Glutamatergic neuron (in vitro differentiated cells): ENCODE data around the gene CYLD. TPM values are rescaled to one million over a fixed set of nuclear protein-coding genes. Genes with fewer than 3 reads are reported as not detected.

Experiments used
- DNase-seq: peaks from one replicate; pipeline ENCODE4 v3.0.0; 2022
- H3K27ac Mint-ChIP-seq: one replicate; pipeline ENCODE4 v1.8.0; 2020; ENCODE audit warnings: mild to moderate bottlenecking, mixed read lengths, inconsistent platforms; ENCODE audit not compliant: unreplicated experiment
- H3K27me3 Mint-ChIP-seq: one replicate; pipeline ENCODE4 v1.8.0; 2020; ENCODE audit warnings: mild to moderate bottlenecking, moderate library complexity, mixed read lengths, inconsistent platforms; ENCODE audit not compliant: unreplicated experiment
- H3K36me3 Mint-ChIP-seq: one replicate; pipeline ENCODE4 v1.8.0; 2020; ENCODE audit warnings: mild to moderate bottlenecking, mixed read lengths, inconsistent platforms; ENCODE audit not compliant: unreplicated experiment
- H3K4me1 Mint-ChIP-seq: one replicate; pipeline ENCODE4 v1.8.0; 2020; ENCODE audit warnings: mild to moderate bottlenecking, low read depth, mixed read lengths, inconsistent platforms; ENCODE audit not compliant: unreplicated experiment
- H3K4me3 Mint-ChIP-seq: one replicate; pipeline ENCODE4 v1.8.0; 2020; ENCODE audit warnings: mild to moderate bottlenecking, mixed read lengths, inconsistent platforms; ENCODE audit not compliant: unreplicated experiment
- H3K9me3 Mint-ChIP-seq: one replicate; pipeline ENCODE4 v1.8.0; 2020; ENCODE audit warnings: mild to moderate bottlenecking, moderate library complexity, mixed read lengths, inconsistent platforms; ENCODE audit not compliant: unreplicated experiment
- CTCF ChIP-seq: fragments of 200-600 bp; sonication (generic); IDR thresholded peaks from one replicate; pipeline ENCODE4 v1.5.0; 2021; ENCODE audit not compliant: partially characterized antibody, unreplicated experiment
- total RNA-seq: library from RNA; stranded (reverse); fragmentation: NEBNext Ultra II Directional; extraction: Animal tissue kit (Norgen Biotek cat#: 25700); gene quantifications from one replicate; pipeline ENCODE4 v1.2.1, GENCODE V29; 2021; ENCODE audit not compliant: unreplicated experiment

Gene CYLD
- total RNA-seq, 1 donor from 2014 or later: 39.5 TPM

GRCh38 chr16:50839920-50840729, 98.2 kb downstream of the CYLD start:
- Mint-ChIP-seq H3K27ac (no peak overlapping the region), H3K4me1 (peaks cover 5% of the 10 kb centered on the region), H3K27me3 (peaks cover under 1% of the 10 kb centered on the region), H3K4me3 (peak overlapping the region; percentile 11), H3K36me3 (no peaks in the 10 kb centered on the region), H3K9me3 (peaks cover 6% of the 10 kb centered on the region)
- DNase-seq: no peak
- no peak for TF ChIP-seq CTCF

GRCh38 chr16:50841081-50841886, 99.4 kb downstream of the CYLD start:
- Mint-ChIP-seq H3K36me3 (no peaks in the 10 kb centered on the region), H3K9me3 (peaks cover 6% of the 10 kb centered on the region), H3K4me3 (peak overlapping the region; percentile 61), H3K27ac (no peak overlapping the region), H3K27me3 (peaks cover 3% of the 10 kb centered on the region), H3K4me1 (peaks cover 5% of the 10 kb centered on the region)
- no peak for TF ChIP-seq CTCF
- DNase-seq: no peak

GRCh38 chr16:50842013-50842505, 100.2 kb downstream of the CYLD start:
- Mint-ChIP-seq H3K27ac (no peak overlapping the region), H3K27me3 (peaks cover 3% of the 10 kb centered on the region), H3K36me3 (no peaks in the 10 kb centered on the region), H3K4me1 (peaks cover 5% of the 10 kb centered on the region), H3K4me3 (no peak overlapping the region), H3K9me3 (peaks cover 6% of the 10 kb centered on the region)
- no peak for TF ChIP-seq CTCF
- DNase-seq: no peak

- Mint-ChIP-seq H3K27ac (no peak overlapping the region), H3K4me1 (peaks cover 5% of the 10 kb centered on the region), H3K36me3 (no peaks in the 10 kb centered on the region), H3K27me3 (peaks cover 3% of the 10 kb centered on the region), H3K9me3 (peaks cover 6% of the 10 kb centered on the region), H3K4me3 (no peak overlapping the region)
- no peak for TF ChIP-seq CTCF
- no peak for DNase-seq
These were observed 100.7 kb downstream of the CYLD start for GRCh38 chr16:50842589-50842988.

- no peak for TF ChIP-seq CTCF
- Mint-ChIP-seq H3K27me3 (peaks cover 3% of the 10 kb centered on the region), H3K4me1 (peaks cover 5% of the 10 kb centered on the region), H3K27ac (no peak overlapping the region), H3K4me3 (no peak overlapping the region), H3K36me3 (no peaks in the 10 kb centered on the region), H3K9me3 (peaks cover 6% of the 10 kb centered on the region)
- DNase-seq: no peak
These were observed 103.0 kb downstream of the CYLD start for GRCh38 chr16:50844840-50845239.
